GM18873 (cell line): ENCODE data around the gene LCORL.
"Not testable (repeated sequence)": the region's sequence is repeated elsewhere in the genome, so short reads cannot be mapped to it uniquely, and the experiment has no call there.

Experiments
- ATAC-seq: cut with Tn5 transposase; IDR thresholded peaks from one replicate; pipeline ENCODE4 v1.9.1; 2021; ENCODE audit warnings: mild to moderate bottlenecking, moderate library complexity, moderate number of reproducible peaks; ENCODE audit not compliant: unreplicated experiment, low FRiP score

Gene LCORL

GRCh38 chr4:18021720-18022571, at the start of gene LCORL:
LCORL (minus strand) TSS chr4:18021755; CDS start chr4:18021751, 4 bp downstream.
- peak; percentile 79 for ATAC-seq

- no peak for ATAC-seq
These were observed 48.3 kb upstream of the LCORL start for GRCh38 chr4:18069810-18070209.

GRCh38 chr4:18067031-18067430, 45.5 kb upstream of the LCORL start:
- no peak for ATAC-seq

DNA sequence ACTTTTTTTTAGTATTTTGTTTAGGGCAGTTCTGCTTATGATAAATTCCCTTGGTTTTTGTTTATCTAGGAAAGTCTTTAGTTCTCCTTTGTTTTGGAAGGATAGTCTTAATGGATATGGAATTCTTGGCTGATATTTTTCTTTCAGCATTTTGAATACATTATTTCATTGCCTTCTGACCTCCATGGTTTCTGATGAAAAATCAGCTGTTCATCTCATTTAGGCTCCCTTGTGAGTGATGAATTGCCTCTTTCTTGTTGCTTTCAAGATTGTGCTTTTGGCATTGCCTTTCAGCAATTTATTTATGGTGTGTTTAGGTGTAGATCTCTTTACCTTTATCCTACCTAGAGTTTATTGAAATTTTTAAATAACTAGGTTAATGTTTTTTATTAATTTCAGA, 41.5 kb upstream of the LCORL start:
- ATAC-seq: no peak

GRCh38 chr4:18057821-18058533, 36.4 kb upstream of the LCORL start:
- ATAC-seq: peak; percentile 69

DNA sequence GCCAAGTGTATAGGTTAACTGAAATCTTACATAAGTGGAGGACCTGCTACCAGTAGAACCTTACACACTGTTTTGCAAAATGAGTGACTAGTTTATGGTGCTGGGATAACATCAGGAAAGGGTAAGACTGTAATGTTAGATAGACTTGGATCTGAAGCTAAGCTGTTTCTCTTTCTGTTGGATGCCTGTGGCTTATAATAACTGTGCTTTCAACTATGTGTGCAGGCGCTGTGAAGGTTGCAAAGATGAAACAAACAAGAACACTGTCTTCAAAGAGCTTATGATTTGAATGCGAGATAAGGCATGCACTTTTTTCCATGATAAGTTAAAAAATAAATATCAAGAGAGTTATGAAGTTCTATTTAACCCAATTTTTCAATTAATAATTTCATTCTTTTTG, 34.5 kb upstream of the LCORL start:
- ATAC-seq: no peak

GRCh38 chr4:18052158-18052557, 30.6 kb upstream of the LCORL start:
- ATAC-seq: no peak

- no peak for ATAC-seq
These were observed 29.7 kb upstream of the LCORL start for GRCh38 chr4:18051281-18051680.

DNA sequence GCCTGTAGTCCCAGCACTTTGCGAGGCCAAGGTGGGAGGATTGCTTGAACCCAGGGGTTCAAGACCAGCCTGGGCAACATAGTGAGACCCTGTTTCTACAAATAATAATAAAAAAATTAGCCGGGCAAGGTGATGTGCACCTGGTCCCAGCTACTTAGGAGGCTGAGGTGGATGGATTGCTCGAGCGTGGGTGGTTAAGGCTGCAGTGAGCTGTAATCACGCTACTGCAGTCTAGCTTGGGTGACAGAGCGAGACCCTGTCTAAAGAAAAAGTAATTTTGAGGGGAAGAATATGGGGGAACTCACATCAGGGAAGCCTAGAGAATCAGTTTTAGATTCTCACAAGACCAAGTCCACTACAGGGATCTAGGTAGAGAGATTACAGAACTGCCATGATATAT, 28.9 kb upstream of the LCORL start:
- no peak for ATAC-seq

GRCh38 chr4:18049446-18049845, 27.9 kb upstream of the LCORL start:
- no peak for ATAC-seq

- ATAC-seq: no peak
These were observed 21.2 kb upstream of the LCORL start for GRCh38 chr4:18042754-18043153.

DNA sequence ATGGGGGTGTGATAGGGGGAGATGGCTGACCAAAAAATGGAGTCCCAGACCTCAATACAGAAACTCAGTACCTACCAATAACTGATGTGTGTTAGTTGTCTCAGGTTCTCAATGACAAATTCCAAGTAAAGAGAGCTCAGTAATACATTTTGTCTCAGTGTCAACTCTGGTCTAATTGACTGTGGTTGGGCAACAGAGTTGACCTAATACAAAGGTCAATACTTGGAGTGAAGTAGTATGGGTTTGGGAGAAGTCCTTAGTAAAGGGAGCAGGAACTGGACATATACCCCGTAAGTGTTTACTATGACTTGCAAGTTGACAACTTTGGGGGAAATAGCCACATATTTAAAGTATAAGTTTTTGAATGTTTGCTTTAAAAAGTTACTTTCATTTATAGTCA, 20.5 kb upstream of the LCORL start:
- ATAC-seq: no peak

GRCh38 chr4:18041114-18041513, 19.6 kb upstream of the LCORL start:
- ATAC-seq: no peak

DNA sequence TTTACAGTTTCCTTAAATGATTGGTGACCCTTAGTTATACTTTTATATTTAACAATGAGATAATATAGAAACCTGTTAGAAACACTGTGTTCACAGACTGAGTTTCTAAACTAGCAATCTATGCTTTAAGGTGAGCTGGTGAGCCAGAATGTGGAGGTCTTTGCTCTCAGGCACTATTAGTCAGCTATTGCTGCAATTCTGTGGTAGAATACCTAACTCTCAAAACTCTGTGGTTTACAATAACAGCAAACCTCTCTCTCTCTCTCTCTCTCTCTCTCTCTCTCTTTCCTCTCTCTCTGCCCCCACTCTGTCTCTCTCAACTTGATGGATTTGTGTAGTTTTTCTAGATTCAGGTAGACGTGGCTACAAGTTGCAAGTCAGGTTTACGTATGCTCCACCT, 17.6 kb upstream of the LCORL start:
- ATAC-seq: peak; percentile 50

DNA sequence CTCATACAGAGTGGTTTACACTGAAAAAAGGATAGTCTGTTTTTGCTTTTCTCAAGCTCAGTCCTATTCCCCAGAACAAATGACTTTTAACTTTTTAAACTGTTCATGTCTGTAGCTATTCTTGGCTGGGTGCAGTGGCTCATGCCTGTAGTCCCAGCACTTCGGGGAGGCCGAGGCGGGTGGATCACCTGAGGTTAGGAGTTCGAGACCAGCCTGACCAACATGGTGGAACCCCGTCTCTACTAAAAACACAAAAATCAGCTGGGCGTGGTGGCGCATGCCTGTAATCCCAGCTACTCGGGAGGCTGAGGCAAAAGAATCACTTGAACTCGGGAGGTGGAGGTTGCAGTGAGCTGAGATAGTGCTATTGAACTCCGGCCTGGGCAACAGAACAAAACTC, 14.8 kb upstream of the LCORL start:
- not testable (repeated sequence) for ATAC-seq

DNA sequence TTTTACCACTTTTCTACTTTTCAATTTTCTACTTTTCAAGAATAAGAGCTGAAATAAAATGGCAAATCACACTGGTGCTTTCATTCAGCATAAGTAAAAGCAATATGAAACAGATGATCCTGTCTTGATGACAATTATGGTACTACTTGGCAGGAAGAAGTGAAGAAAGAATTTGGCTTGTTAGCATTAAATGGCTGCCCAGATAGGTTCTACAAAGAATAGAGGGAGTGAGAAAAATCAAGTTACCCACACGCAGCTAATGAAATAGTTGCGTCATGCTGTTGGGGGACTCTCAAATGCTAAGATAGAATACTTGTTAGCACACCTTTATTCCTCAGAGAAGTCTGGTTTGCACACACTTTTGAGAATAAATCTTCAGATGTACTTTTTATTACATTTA, 12.5 kb upstream of the LCORL start:
- no peak for ATAC-seq

- no peak for ATAC-seq
These were observed 11.8 kb upstream of the LCORL start for GRCh38 chr4:18033111-18034085.

- no peak for ATAC-seq
These were observed 3.7 kb upstream of the LCORL start for GRCh38 chr4:18025288-18025687.

DNA sequence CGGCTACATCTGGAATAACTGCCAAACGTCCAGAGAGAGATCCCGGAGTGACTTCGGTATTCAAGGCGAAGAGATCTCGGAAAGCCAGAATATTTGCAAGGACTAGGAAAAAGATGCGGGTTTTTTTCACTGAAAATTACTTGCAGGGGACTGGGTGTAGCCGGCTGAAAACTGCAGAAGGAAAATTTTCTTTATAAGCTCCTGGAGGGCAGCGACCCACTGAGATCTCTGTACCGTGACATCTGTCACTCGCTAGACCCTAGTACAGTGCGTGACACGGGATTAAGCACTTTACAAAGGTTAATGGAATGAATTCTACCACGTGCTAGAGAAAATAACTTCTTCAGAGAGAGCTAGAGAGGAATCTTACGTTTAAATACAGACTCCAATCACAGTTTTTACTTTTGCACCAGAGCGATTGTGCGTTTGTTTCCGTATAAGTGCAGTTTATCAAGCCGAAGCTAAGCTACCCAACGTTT, 1.1 kb upstream of the LCORL start:
- no peak for ATAC-seq

GRCh38 chr4:18021470-18021719, 160 bp downstream of the LCORL start:
- ATAC-seq: no peak
